H9 (cell line): ENCODE data around the gene NPAS2. TPM values are rescaled to one million over a fixed set of nuclear protein-coding genes. Genes with fewer than 3 reads are reported as not detected.

ENCODE experiments used
- DNase-seq: peaks from one replicate; pipeline ENCODE4 v3.0.0-alpha.2; 2017
- H2AFZ ChIP-seq: one replicate; pipeline ENCODE4 v1.6.1; 2013; ENCODE audit warnings: mild to moderate bottlenecking, low read length, control low read depth, moderate library complexity
- H2AK5ac ChIP-seq: 2 replicates; pipeline ENCODE4 v1.6.1; 2013; ENCODE audit warnings: low read length, control low read depth, mixed read lengths; ENCODE audit not compliant: insufficient read length
- H2BK120ac ChIP-seq: one replicate; pipeline ENCODE4 v1.6.1; 2013; ENCODE audit warnings: low read depth, mild to moderate bottlenecking, low read length, control low read depth, inconsistent platforms; ENCODE audit not compliant: poor library complexity, severe bottlenecking
- H2BK12ac ChIP-seq: 2 replicates; pipeline ENCODE4 v1.6.1; 2013; ENCODE audit warnings: low read length, control low read depth, mixed read lengths, low read depth; ENCODE audit not compliant: insufficient read length
- H2BK15ac ChIP-seq: 2 replicates; pipeline ENCODE4 v1.6.1; 2013; ENCODE audit warnings: low read depth, low read length, control low read depth
- H2BK20ac ChIP-seq: one replicate; pipeline ENCODE4 v1.6.1; 2013; ENCODE audit warnings: low read depth, mild to moderate bottlenecking, low read length, control low read depth, inconsistent platforms; ENCODE audit not compliant: poor library complexity, severe bottlenecking
- H2BK5ac ChIP-seq: 2 replicates; pipeline ENCODE4 v1.6.1; 2013; ENCODE audit warnings: low read length, control low read depth, mixed read lengths; ENCODE audit not compliant: insufficient read length
- H3K14ac ChIP-seq: 2 replicates; pipeline ENCODE4 v1.6.1; 2013; ENCODE audit warnings: low read length, control low read depth; ENCODE audit not compliant: insufficient read depth
- H3K18ac ChIP-seq: 2 replicates; pipeline ENCODE4 v1.6.1; 2013; ENCODE audit warnings: low read depth, mild to moderate bottlenecking, mixed read lengths, low read length, control low read depth; ENCODE audit not compliant: insufficient read length
- H3K23ac ChIP-seq: 2 replicates; pipeline ENCODE4 v1.6.1; 2013; ENCODE audit warnings: low read length, control low read depth, mixed read lengths, low read depth; ENCODE audit not compliant: insufficient read length
- H3K23me2 ChIP-seq: 2 replicates; pipeline ENCODE4 v1.6.1; 2013; ENCODE audit warnings: low read depth, mild to moderate bottlenecking, mixed read lengths, low read length, control low read depth; ENCODE audit not compliant: insufficient read length, poor library complexity, severe bottlenecking
- H3K27ac ChIP-seq: 2 replicates; pipeline ENCODE4 v1.5.1; 2013; ENCODE audit warnings: low read length, control low read depth, mixed read lengths, low read depth; ENCODE audit not compliant: insufficient read length
- H3K27me3 ChIP-seq: 2 replicates; pipeline ENCODE4 v1.6.1; 2013; ENCODE audit warnings: low read length, control low read depth, inconsistent platforms; ENCODE audit not compliant: insufficient read depth
- H3K4ac ChIP-seq: 2 replicates; pipeline ENCODE4 v1.6.1; 2013; ENCODE audit warnings: low read depth, mild to moderate bottlenecking, control low read depth, inconsistent platforms, low read length, moderate library complexity
- H3K4me1 ChIP-seq: 2 replicates; pipeline ENCODE4 v1.6.1; 2013; ENCODE audit warnings: low read length, control low read depth, inconsistent platforms; ENCODE audit not compliant: insufficient read depth
- H3K4me2 ChIP-seq: 2 replicates; pipeline ENCODE4 v1.6.1; 2013; ENCODE audit warnings: low read length, control low read depth, mixed read lengths; ENCODE audit not compliant: insufficient read length, insufficient read depth
- H3K56ac ChIP-seq: 2 replicates; pipeline ENCODE4 v1.6.1; 2013; ENCODE audit warnings: low read depth, mild to moderate bottlenecking, mixed read lengths, low read length, control low read depth; ENCODE audit not compliant: insufficient read length
- H3K79me1 ChIP-seq: 2 replicates; pipeline ENCODE4 v1.6.1; 2013; ENCODE audit warnings: low read depth, mild to moderate bottlenecking, moderate library complexity, low read length, control low read depth, inconsistent platforms; ENCODE audit not compliant: insufficient read depth, poor library complexity, severe bottlenecking
- H3K79me2 ChIP-seq: 2 replicates; pipeline ENCODE4 v1.6.1; 2013; ENCODE audit warnings: low read length, control low read depth, inconsistent platforms; ENCODE audit not compliant: insufficient read depth
- H3K9ac ChIP-seq: 2 replicates; pipeline ENCODE4 v1.6.1; 2013; ENCODE audit warnings: low read length, control low read depth, mixed read lengths; ENCODE audit not compliant: insufficient read length; ENCODE audit errors: extremely low read depth
- H3K9me3 ChIP-seq: one replicate; pipeline ENCODE4 v1.6.1; 2013; ENCODE audit warnings: low read depth, low read length, inconsistent platforms; ENCODE audit not compliant: control insufficient read depth
- H3T11ph ChIP-seq: one replicate; pipeline ENCODE4 v1.6.1; 2013; ENCODE audit warnings: mild to moderate bottlenecking, low read length, control low read depth, inconsistent platforms
- H4K20me1 ChIP-seq: one replicate; pipeline ENCODE4 v1.6.1; 2013; ENCODE audit not compliant: control insufficient read depth, insufficient read length, insufficient read depth
- H4K5ac ChIP-seq: 2 replicates; pipeline ENCODE4 v1.6.1; 2013; ENCODE audit warnings: low read depth, mild to moderate bottlenecking, mixed read lengths, low read length, control low read depth; ENCODE audit not compliant: insufficient read length
- H4K8ac ChIP-seq: replicated peaks from 2 replicates; pipeline ENCODE4 v1.6.1; 2013; ENCODE audit warnings: low read length, control low read depth, mixed read lengths, low read depth; ENCODE audit not compliant: insufficient read length
- H4K91ac ChIP-seq: 2 replicates; pipeline ENCODE4 v1.6.1; 2013; ENCODE audit warnings: low read depth, mild to moderate bottlenecking, moderate library complexity, mixed read lengths, low read length, control low read depth; ENCODE audit not compliant: insufficient read length
- H3K27ac Mint-ChIP-seq, 3 experiments: 2 replicates in 2 of 3; 3 replicates in 1 of 3; pipeline ENCODE4 v1.8.0; 2020 to 2021; ENCODE audit warnings: mixed read lengths in 3 of 3, mild to moderate bottlenecking in 1 of 3, moderate library complexity in 1 of 3
- H3K27me3 Mint-ChIP-seq: 2 replicates; pipeline ENCODE4 v1.8.0; 2021; ENCODE audit warnings: low read depth, mild to moderate bottlenecking, moderate library complexity, mixed read lengths
- H3K36me3 Mint-ChIP-seq, 3 experiments: 2 replicates in 2 of 3; 3 replicates in 1 of 3; pipeline ENCODE4 v1.8.0; 2020 to 2021; ENCODE audit warnings: low read depth in 3 of 3, mixed read lengths in 3 of 3; ENCODE audit not compliant: insufficient read depth in 1 of 3
- H3K4me1 Mint-ChIP-seq, 2 experiments: 2 replicates each; pipeline ENCODE4 v1.8.0; 2020; ENCODE audit warnings: mixed read lengths in 2 of 2
- H3K4me3 Mint-ChIP-seq, 2 experiments: 2 replicates in 1 of 2; 3 replicates in 1 of 2; pipeline ENCODE4 v1.8.0; 2020 to 2021; ENCODE audit warnings: mild to moderate bottlenecking in 2 of 2, mixed read lengths in 2 of 2, moderate library complexity in 1 of 2
- H3K9me3 Mint-ChIP-seq, 2 experiments: 2 replicates in 1 of 2; 3 replicates in 1 of 2; pipeline ENCODE4 v1.8.0; 2020; ENCODE audit warnings: mild to moderate bottlenecking in 2 of 2, mixed read lengths in 2 of 2, moderate library complexity in 1 of 2
- WGBS: extraction: QIAGEN DNeasy Blood & Tissue Kit; methylation state at CpG from one replicate; pipeline ENCODE4 v1.1.7; 2013; ENCODE audit warnings: missing lambda C conversion rate, low lambda C conversion rate, mixed read lengths; ENCODE audit not compliant: insufficient read length; ENCODE audit errors: extremely low coverage; 5-methylcytosine and 5-hydroxymethylcytosine counted together
- total RNA-seq: library from RNA; stranded (reverse); gene quantifications from 2 replicates; pipeline ENCODE4 v1.2.1, GENCODE V29; 2021
- TF ChIP-seq, protein P1 (sequence below): fragments of 200-600 bp; sonication (generic); conservative IDR thresholded peaks from 3 replicates; pipeline ENCODE4 v1.8.0; 2021; ENCODE audit warnings: antibody characterized with exemption, mild to moderate bottlenecking

Gene NPAS2
- total RNA-seq, 1 experiment from 2014 or later, result 1.3 TPM

DNA sequence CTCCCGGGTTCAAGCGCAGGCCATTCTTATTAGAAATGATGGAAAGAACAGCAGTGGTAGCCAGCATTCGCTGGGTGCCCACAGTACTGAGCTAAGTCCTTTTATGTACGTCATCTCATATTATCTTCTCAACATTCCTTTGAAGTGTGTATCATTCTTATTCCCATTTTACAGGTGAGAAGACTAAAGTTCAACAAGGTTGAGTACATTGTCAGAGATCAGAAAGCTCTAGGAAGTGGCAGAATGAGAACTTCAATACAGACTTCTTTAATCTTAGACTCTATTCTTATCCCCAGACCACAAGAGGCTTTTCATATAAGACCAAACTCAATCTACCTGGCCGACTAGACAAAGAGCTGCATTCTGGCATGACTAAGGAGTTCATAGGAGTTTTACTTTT lies 86.7 kb downstream of the NPAS2 start:
- no peak overlapping the region for H2BK120ac ChIP-seq
- peaks cover 0 to 4% of the 10 kb centered on the region in 2 experiments; a peak in 1 of 4 replicates for H3K4me1 Mint-ChIP-seq
- no peaks in the 10 kb centered on the region for H3K23me2 ChIP-seq

More for the DNA sequence above, 86.7 kb downstream of the NPAS2 start:
- Mint-ChIP-seq H3K27me3 (no peaks in the 10 kb centered on the region; the same call in 1 of the 2 replicates), H3K27ac (no peak overlapping the region), H3K36me3 (no peaks in the 10 kb centered on the region), H3K9me3 (no peaks in the 10 kb centered on the region), H3K4me3 (no peak overlapping the region)
- no peak overlapping the region for H3K4ac ChIP-seq
- no peak overlapping the region for H2BK20ac ChIP-seq
- no peak overlapping the region for H3K9ac ChIP-seq
- no peak overlapping the region for H4K5ac ChIP-seq
- no CpG with 5 or more reads among the region's 5 CpGs for WGBS
- H3K4me2 ChIP-seq, result no peak overlapping the region
- H3K79me1 ChIP-seq, result no peaks in the 10 kb centered on the region
- no peak overlapping the region for H3T11ph ChIP-seq
- no peak overlapping the region for H2AK5ac ChIP-seq
- no peak overlapping the region for H2AFZ ChIP-seq
- no peaks in the 10 kb centered on the region for H3K79me2 ChIP-seq
- no peak overlapping the region for H3K27ac ChIP-seq
- H3K14ac ChIP-seq, result no peak overlapping the region
- no peak overlapping the region for H2BK12ac ChIP-seq
- no peaks in the 10 kb centered on the region for H3K9me3 ChIP-seq
- TF ChIP-seq, protein P1, sequence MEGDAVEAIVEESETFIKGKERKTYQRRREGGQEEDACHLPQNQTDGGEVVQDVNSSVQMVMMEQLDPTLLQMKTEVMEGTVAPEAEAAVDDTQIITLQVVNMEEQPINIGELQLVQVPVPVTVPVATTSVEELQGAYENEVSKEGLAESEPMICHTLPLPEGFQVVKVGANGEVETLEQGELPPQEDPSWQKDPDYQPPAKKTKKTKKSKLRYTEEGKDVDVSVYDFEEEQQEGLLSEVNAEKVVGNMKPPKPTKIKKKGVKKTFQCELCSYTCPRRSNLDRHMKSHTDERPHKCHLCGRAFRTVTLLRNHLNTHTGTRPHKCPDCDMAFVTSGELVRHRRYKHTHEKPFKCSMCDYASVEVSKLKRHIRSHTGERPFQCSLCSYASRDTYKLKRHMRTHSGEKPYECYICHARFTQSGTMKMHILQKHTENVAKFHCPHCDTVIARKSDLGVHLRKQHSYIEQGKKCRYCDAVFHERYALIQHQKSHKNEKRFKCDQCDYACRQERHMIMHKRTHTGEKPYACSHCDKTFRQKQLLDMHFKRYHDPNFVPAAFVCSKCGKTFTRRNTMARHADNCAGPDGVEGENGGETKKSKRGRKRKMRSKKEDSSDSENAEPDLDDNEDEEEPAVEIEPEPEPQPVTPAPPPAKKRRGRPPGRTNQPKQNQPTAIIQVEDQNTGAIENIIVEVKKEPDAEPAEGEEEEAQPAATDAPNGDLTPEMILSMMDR, result no peak
- H2BK5ac ChIP-seq, result no peak overlapping the region
- H4K20me1 ChIP-seq, result no peaks in the 10 kb centered on the region
- no peak for DNase-seq
- no peak overlapping the region for H4K91ac ChIP-seq
- H4K8ac ChIP-seq, result no peak overlapping the region
- no peak overlapping the region for H3K18ac ChIP-seq
- no peak overlapping the region for H3K56ac ChIP-seq
- no peak overlapping the region for H3K23ac ChIP-seq
- no peaks in the 10 kb centered on the region for H3K27me3 ChIP-seq
- no peaks in the 10 kb centered on the region for H3K4me1 ChIP-seq
- H2BK15ac ChIP-seq, result no peak overlapping the region
